NCI-H1092 treated with DMSO at 0.1 percent for 48 hours (cell line): ENCODE results near the gene GBA2.

Experiments used
- DNase-seq: peaks from one replicate; lab custom pipeline; 2025; lab: John Stamatoyannopoulos, UW

GBA2 gene

GRCh38 chr9:35748858-35749514 is at the start of gene GBA2, which contains the start of gene RGP1:
GBA2 (minus strand) TSS chr9:35749228; CDS start chr9:35748704, 524 bp downstream.
RGP1 (plus strand) TSS chr9:35749287; CDS start chr9:35749756, 469 bp downstream.
- DNase-seq = peak; percentile 70

- DNase-seq = no peak
Observed at GRCh38 chr9:35797311-35798109, 48.5 kb upstream of the GBA2 start.

- DNase-seq = no peak
Observed at GRCh38 chr9:35795695-35796094, 46.7 kb upstream of the GBA2 start.

GRCh38 chr9:35793461-35793860 is 44.4 kb upstream of the GBA2 start:
- DNase-seq = no peak

GRCh38 chr9:35792826-35793225 is 43.8 kb upstream of the GBA2 start:
- DNase-seq = no peak

- DNase-seq = no peak
Observed at GRCh38 chr9:35792024-35792813, 43.2 kb upstream of the GBA2 start.

GRCh38 chr9:35791297-35791921 is 42.4 kb upstream of the GBA2 start, which contains the start of gene NPR2:
NPR2 (plus strand) TSS chr9:35791591; CDS start chr9:35792409, 818 bp downstream.
- DNase-seq = no peak

GRCh38 chr9:35790385-35791296 is 41.6 kb upstream of the GBA2 start:
- peak; percentile 78 for DNase-seq

- DNase-seq = no peak
Observed at GRCh38 chr9:35790025-35790384, 41.0 kb upstream of the GBA2 start.

GRCh38 chr9:35789541-35789940 is 40.5 kb upstream of the GBA2 start:
- DNase-seq = no peak

GRCh38 chr9:35783418-35783817 is 34.4 kb upstream of the GBA2 start:
- no peak for DNase-seq

GRCh38 chr9:35781066-35781465 is 32.0 kb upstream of the GBA2 start:
- no peak for DNase-seq

- DNase-seq = no peak
Observed at GRCh38 chr9:35778496-35778895, 29.5 kb upstream of the GBA2 start.

- peak; percentile 97 for DNase-seq
Observed at GRCh38 chr9:35776018-35776417, 27.0 kb upstream of the GBA2 start.

- peak; percentile 79 for DNase-seq
Observed at GRCh38 chr9:35774907-35775635, 26.0 kb upstream of the GBA2 start.

- no peak for DNase-seq
Observed at GRCh38 chr9:35771943-35772342, 22.9 kb upstream of the GBA2 start.

- peak; percentile 98 for DNase-seq
Observed at GRCh38 chr9:35771534-35771933, 22.5 kb upstream of the GBA2 start.

- DNase-seq = peak; percentile 85
Observed at GRCh38 chr9:35771075-35771433, 22.0 kb upstream of the GBA2 start.

GRCh38 chr9:35769763-35770162 is 20.7 kb upstream of the GBA2 start:
- DNase-seq = no peak

- DNase-seq = no peak
Observed at GRCh38 chr9:35767458-35767857, 18.4 kb upstream of the GBA2 start.
